PC-3 (cell line): ENCODE results near the gene TEX264. TPM values are rescaled to one million over a fixed set of nuclear protein-coding genes. Genes with fewer than 3 reads are reported as not detected.

Source experiments
- ATAC-seq: fragments of 200-7000 bp; cut with Tn5 transposase; 2 replicates; pipeline ENCODE4 v1.9.1; 2020; ENCODE audit warnings: mild to moderate bottlenecking, moderate library complexity
- BruUV-seq: library from RNA; stranded (reverse); fragments of 400-500 nt; replicated peaks from 2 replicates; lab custom pipeline; 2021; lab: Mats Ljungman, UMichigan
- CTCF ChIA-PET: fragments of 300-600 bp; sonication (Branson Sonifier 250); formaldehyde crosslinking; loops from one replicate; lab custom pipeline; 2022; ENCODE audit warnings: antibody characterized with exemption; lab: Charles Lee
- POLR2A ChIA-PET: fragments of 300-600 bp; sonication (Branson Sonifier 250); formaldehyde crosslinking; loops from one replicate; lab custom pipeline; 2022; ENCODE audit warnings: antibody characterized with exemption; ENCODE audit not compliant: unreplicated experiment; lab: Charles Lee
- DNase-seq: peaks from one replicate; pipeline ENCODE4 v3.0.0-alpha.2; 2015
- H2AFZ ChIP-seq: fragments of 300-600 bp; sonication (generic); 2 replicates; pipeline ENCODE4 v1.6.0; 2016; ENCODE audit warnings: antibody characterized with exemption, low read length
- H3F3A ChIP-seq: fragments of 300-600 bp; sonication (generic); one replicate; pipeline ENCODE4 v1.6.0; 2017; ENCODE audit warnings: antibody characterized with exemption, low read length, control low read depth, mild to moderate bottlenecking; ENCODE audit not compliant: unreplicated experiment
- H3K27ac ChIP-seq: fragments of 300-600 bp; sonication (generic); 2 replicates; pipeline ENCODE4 v1.5.1; 2016; ENCODE audit warnings: mild to moderate bottlenecking, low read length
- H3K27me3 ChIP-seq: fragments of 300-600 bp; sonication (generic); 2 replicates; pipeline ENCODE4 v1.6.1; 2016; ENCODE audit warnings: low read length, mixed read lengths
- H3K36me3 ChIP-seq: fragments of 300-600 bp; sonication (generic); 2 replicates; pipeline ENCODE4 v1.6.1; 2016; ENCODE audit warnings: low read depth, mixed run types, low read length, mixed read lengths
- H3K4me1 ChIP-seq: fragments of 300-600 bp; sonication (generic); 2 replicates; pipeline ENCODE4 v1.5.1; 2016; ENCODE audit warnings: low read length; ENCODE audit not compliant: insufficient read depth
- H3K4me2 ChIP-seq: fragments of 300-600 bp; sonication (generic); 2 replicates; pipeline ENCODE4 v1.6.0; 2016; ENCODE audit warnings: low read length
- H3K4me3 ChIP-seq: fragments of 300-600 bp; sonication (generic); 2 replicates; pipeline ENCODE4 v1.5.1; 2016; ENCODE audit warnings: mild to moderate bottlenecking, low read length, mixed read lengths
- H3K79me2 ChIP-seq: fragments of 300-600 bp; sonication (generic); 2 replicates; pipeline ENCODE4 v1.6.1; 2017; ENCODE audit warnings: low read length, mixed read lengths
- H3K9ac ChIP-seq: fragments of 300-600 bp; sonication (generic); 2 replicates; pipeline ENCODE4 v1.6.0; 2016; ENCODE audit warnings: mild to moderate bottlenecking, low read length
- H3K9me2 ChIP-seq: fragments of 300-600 bp; sonication (generic); replicated peaks from 2 replicates; pipeline ENCODE4 v1.6.1; 2016; ENCODE audit warnings: mixed run types, low read length, mixed read lengths
- H3K9me3 ChIP-seq: fragments of 300-600 bp; sonication (generic); 2 replicates; pipeline ENCODE4 v1.6.1; 2016; ENCODE audit warnings: low read length, mixed read lengths
- H4K20me1 ChIP-seq: fragments of 300-600 bp; sonication (generic); 2 replicates; pipeline ENCODE4 v1.6.1; 2016; ENCODE audit warnings: low read length, mixed read lengths
- CTCF ChIP-seq: fragments of 300-600 bp; sonication (generic); conservative IDR thresholded peaks from 2 replicates; pipeline ENCODE4 v1.5.1; 2017; ENCODE audit warnings: antibody characterized with exemption, low read depth, mild to moderate bottlenecking, low read length
- EZH2 ChIP-seq: fragments of 300-600 bp; sonication (generic); IDR thresholded peaks from one replicate; pipeline ENCODE4 v1.6.1; 2017; ENCODE audit warnings: antibody characterized with exemption, mild to moderate bottlenecking, low read length; ENCODE audit not compliant: unreplicated experiment
- EZH2phosphoT487 ChIP-seq: fragments of 300-600 bp; sonication (generic); IDR thresholded peaks from 2 replicates; pipeline ENCODE4 v1.6.1; 2018; ENCODE audit warnings: mild to moderate bottlenecking, antibody characterized with exemption, low read length, borderline replicate concordance
- intact Hi-C: fragments of 100-400 bp; cut with micrococcal nuclease; formaldehyde crosslinking; loops from 2 replicates; pipeline ENCODE4 v1.9.0; 2023
- total RNA-seq: library from RNA; depleted of rRNA; stranded (reverse); fragments of >200 nt; gene quantifications from 2 replicates; pipeline ENCODE4 v1.2.3, GENCODE V29; 2014

TEX264 gene
- total RNA-seq, 1 experiment from 2014 or later, result 85.5 TPM

GRCh38 chr3:51673181-51673801 is 2.2 kb downstream of the TEX264 start:
- 0 out of 2 replicates have a peak, but pooled peaks cover 3% of the 10 kb centered on the region for H3K36me3 ChIP-seq
- no TSS peak for BruUV-seq
- H3K4me3 ChIP-seq, result no peak overlapping the region
- intact Hi-C loops, result loop anchor here (5.0 to 10.0 kb wide), 2 partner anchors 269 to 288 kb away; partner anchors contain the start of genes MANF, PARP3 and RRP9
- DNase-seq (no peak), ATAC-seq (no peak)
- H3K27ac ChIP-seq, result no peak overlapping the region
- ChIA-PET CTCF (interaction anchor here (1.1 kb wide), 1 partner anchor 171 kb away, joined by 4 read pairs; no protein-coding TSS in a partner anchor), POLR2A (no interaction called here)
- peaks cover 57% of the 10 kb centered on the region for H3K4me1 ChIP-seq
- H3K79me2 ChIP-seq, result peaks cover 36% of the 10 kb centered on the region
- no peak overlapping the region for H2AFZ ChIP-seq
- no peaks in the 10 kb centered on the region for H3K27me3 ChIP-seq
- H4K20me1 ChIP-seq, result 0 out of 2 replicates have a peak, but pooled peaks cover 4% of the 10 kb centered on the region
- no peaks in the 10 kb centered on the region for H3K9me2 ChIP-seq
- H3F3A ChIP-seq, result no peaks in the 10 kb centered on the region
- H3K9ac ChIP-seq, result no peak overlapping the region
- no peaks in the 10 kb centered on the region for H3K9me3 ChIP-seq
- TF ChIP-seq CTCF (no peak), EZH2phosphoT487 (no peak), EZH2 (no peak)
- H3K4me2 ChIP-seq, result no peak overlapping the region

GRCh38 chr3:51673802-51674654 is 3.0 kb downstream of the TEX264 start:
- DNase-seq (no peak), ATAC-seq (no peak)
- H3F3A ChIP-seq, result no peaks in the 10 kb centered on the region
- no peak overlapping the region for H2AFZ ChIP-seq
- H4K20me1 ChIP-seq, result 0 out of 2 replicates have a peak, but pooled peaks cover 4% of the 10 kb centered on the region
- H3K9ac ChIP-seq, result no peak overlapping the region
- intact Hi-C loops, result loop anchor here (5.0 to 10.0 kb wide), 2 partner anchors 268 to 289 kb away; partner anchors contain the start of genes MANF, PARP3 and RRP9
- CTCF ChIA-PET, result interaction anchor here (1.1 kb wide), 1 partner anchor 172 kb away, joined by 4 read pairs; no protein-coding TSS in a partner anchor
- H3K27me3 ChIP-seq, result no peaks in the 10 kb centered on the region
- H3K9me3 ChIP-seq, result no peaks in the 10 kb centered on the region
- TF ChIP-seq EZH2phosphoT487 (no peak), CTCF (no peak), EZH2 (no peak)
- no TSS peak for BruUV-seq
- H3K27ac ChIP-seq, result no peak overlapping the region
- POLR2A ChIA-PET, result interaction anchor here (0.9 kb wide), 1 partner anchor 175 kb away, joined by 3 read pairs; no protein-coding TSS in a partner anchor
- H3K4me3 ChIP-seq, result no peak overlapping the region
- no peaks in the 10 kb centered on the region for H3K9me2 ChIP-seq
- no peak overlapping the region for H3K4me2 ChIP-seq
- H3K36me3 ChIP-seq, result 0 out of 2 replicates have a peak, but pooled peaks cover 3% of the 10 kb centered on the region
- peaks cover 36% of the 10 kb centered on the region for H3K79me2 ChIP-seq
- H3K4me1 ChIP-seq, result peaks cover 50% of the 10 kb centered on the region
